SHP77 treated with DMSO at 0.1 percent for 48 hours (cell line): Measurements from ENCODE around the gene UMPS.

Source experiments
- DNase-seq: peaks from one replicate; lab custom pipeline; 2025; lab: John Stamatoyannopoulos, UW

UMPS gene

DNA sequence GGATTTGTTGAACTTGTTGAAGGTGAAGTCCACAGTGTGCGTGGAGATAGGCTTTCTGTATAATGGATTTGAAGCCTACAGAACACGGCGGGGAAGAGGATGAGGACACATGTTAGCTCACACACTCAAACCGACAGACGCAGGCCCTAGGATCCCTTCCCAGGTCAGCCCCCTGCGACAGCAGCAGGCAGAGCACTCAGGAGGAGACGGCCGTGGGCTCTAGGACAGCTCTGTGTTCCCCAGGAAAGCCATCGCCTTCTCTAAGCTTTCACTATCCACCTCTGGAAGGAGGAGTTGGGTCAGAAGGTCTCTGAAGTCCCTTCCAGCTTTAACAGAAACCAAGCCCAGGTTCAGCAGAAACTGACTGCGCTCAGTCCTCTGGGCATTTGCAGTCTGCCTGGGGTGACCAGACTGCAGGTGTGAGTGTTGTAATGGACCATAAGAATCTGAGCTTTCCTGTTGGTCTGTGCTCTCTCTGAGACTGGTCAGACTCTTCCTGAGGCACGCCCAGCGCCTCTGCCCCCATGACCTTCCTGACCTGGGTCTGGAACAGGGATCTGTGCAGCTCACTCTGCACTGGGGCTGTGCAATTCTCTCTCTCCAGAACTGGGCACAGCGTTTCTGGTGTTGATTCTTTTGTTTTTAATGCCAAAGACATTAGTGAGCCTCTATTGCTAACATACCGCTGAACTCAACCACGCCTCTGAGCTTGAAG is 33.5 kb downstream of the UMPS start:
- DNase-seq, result no peak

DNA sequence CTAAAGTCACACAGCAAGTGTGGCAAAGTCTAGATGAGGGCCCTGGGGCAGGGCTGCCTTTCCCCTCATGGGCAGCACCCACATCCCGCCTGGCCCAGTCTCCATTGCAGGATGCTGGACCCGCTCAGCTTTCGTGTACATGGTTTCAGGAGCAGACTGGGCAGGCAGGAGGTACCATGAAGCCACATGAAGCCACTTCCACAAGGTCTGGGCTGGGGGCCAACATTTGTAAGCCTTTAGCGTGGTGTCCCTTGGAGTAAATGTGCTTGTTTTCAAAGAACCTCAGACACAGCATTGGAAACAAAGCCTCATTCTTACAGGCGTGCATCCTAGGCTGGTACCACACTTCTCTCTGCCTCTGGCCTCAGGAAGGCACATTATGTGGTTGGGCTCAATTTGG is 34.5 kb downstream of the UMPS start:
- DNase-seq, result no peak

DNA sequence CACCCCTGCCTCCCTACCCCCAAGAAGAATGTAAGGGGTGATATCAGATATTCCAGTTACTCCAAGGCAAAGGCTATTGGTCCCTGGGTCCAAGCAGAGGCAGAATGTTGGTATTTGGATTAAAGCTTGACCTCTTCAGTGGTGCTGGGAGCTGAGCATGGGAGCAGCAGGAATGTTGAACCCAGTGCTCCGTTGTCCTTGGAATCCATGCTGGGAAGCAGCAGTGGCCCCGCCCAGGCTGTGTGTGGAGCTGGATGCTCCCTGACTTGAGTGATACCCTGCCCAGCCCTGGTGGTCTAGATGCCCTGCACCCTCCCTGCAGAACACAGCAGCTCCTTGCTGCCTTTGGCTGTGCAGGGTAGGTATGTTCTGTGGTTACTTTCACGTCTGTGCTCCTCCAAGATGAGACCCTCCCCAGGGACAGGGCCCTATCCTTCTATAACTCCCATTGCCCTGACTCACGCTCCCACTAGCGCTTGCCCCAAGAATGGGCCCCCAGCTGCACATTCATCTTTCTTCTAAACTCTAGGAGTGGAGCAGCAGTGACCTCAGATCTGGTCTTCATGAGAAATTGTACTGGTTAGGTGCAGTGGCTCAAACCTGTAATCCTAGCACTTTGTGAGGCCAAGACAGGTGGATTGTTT is 35.1 kb downstream of the UMPS start:
- DNase-seq, result no peak

DNA sequence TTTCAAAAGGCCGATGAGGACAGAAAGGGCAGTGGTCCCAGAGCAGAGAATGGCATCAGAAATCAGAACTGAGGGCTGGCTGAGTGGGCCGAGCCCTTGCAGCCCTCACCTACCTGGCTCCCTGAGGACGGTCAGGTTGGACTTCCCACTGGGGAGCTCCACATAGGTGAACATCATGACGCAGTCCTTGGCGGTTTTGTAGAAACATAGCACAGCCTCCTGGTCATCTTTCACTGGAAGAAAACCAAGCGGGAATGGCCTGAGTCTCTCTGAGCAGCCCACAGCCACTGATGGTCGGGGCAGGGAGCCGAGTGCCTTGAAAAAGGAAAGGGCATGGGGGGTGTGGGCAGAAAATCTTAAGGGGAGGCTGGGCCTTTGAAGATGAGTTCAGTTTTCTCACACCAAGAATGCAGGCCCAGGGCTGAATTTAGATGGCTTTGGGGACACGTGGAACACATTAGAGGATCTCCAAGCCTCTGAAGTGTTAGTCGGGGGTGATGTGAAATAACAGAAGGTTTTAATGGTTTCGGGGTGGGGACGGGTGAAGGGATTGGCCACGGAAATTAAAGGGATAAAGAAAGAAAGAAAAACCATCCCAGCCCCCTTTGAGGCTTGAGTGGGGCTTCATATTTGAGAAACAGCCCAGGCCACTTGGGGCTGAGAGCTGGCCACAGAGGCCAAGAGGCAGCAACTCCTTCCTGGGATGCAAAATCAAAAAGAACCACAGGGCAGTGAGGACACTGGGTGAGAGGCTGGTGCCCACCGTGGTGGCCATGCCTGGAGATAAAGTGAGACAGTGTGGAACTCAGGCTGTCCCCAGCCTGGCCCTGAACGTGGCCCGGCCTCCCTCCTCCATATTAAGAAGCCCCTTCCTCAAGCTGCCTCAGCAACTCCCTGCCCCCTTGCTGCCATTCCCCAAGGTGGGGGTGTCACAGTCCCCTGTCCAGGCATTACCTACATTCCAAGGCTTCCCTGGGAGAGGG is 36.2 kb downstream of the UMPS start:
- no peak for DNase-seq

DNA sequence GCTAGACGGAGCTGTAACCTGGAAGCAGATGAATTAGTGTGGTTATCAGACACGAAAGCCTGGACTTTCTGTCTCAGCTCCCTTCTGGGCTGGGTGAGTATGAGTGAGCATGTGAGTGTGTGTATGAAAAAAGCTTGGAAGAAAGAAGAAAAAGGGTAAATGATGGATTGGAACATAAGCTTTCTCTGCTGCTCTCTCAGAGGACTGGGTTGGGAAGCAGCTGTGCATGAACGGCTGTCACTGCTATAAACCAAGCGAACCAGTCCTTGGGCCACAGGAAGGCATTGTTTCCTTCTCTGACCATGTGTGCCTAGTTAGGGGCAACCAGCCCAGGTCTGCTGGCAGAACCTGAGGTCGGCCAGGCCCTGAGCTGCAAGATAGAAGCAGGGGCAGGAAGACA is 37.0 kb downstream of the UMPS start:
- DNase-seq, result no peak

DNA sequence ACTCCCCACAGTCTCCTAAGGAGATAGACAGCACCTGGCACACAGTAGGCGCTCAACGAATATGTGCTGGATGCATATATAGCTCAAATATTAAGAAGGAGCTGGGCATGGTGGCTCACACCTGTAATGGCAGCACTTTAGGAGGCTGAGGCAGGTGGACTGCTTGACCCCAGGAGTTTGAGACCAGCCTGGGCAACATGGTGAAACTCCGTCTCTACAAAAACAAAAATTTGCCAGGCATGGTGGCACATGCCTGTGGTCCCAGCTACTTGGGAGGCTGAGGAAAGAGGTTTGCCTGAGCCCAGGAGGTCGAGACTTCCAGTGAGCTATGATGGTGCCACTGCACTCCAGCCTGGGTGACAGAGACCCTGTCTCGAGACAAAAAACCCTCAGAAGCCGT is 37.4 kb downstream of the UMPS start:
- no peak for DNase-seq

DNA sequence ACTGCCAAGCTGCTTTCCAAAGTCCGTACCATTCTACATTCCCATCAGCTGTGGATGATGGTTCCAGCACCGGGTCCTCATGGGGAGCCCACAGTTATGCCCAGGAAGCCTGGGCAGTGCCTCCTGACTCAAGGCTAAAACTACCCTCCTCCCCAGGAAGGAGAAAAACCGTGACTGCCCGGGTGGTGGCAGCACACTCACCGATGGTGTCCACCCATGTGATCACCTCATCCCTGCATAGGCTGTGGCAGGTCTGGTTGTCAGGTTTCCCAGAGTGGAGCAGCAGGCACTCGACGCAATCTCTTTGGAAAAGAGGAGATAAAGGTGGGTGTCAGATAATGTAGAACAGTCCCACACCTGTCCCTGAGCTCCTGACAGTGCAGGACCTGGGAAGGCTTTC is 38.6 kb downstream of the UMPS start:
- peak; percentile 36 for DNase-seq

DNA sequence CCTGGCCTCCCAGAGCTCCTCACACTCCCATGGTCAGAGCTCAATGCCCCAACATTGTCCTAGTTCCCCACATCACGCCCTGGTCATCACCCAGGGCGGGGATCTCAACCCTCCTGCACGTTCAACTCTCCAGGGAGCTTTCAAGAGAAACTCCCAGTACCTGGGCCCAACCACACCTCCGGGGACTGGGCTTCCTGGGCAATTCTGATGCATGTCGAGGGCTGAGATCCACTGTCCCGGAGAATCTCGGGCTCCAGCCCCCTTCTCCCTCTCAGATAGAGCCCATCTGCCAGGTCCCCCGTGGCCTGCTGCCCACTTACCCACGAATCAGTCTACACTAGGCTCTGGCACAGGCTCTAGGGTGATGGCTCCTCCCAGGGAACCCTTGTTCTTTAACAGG is 39.2 kb downstream of the UMPS start:
- no peak for DNase-seq

DNA sequence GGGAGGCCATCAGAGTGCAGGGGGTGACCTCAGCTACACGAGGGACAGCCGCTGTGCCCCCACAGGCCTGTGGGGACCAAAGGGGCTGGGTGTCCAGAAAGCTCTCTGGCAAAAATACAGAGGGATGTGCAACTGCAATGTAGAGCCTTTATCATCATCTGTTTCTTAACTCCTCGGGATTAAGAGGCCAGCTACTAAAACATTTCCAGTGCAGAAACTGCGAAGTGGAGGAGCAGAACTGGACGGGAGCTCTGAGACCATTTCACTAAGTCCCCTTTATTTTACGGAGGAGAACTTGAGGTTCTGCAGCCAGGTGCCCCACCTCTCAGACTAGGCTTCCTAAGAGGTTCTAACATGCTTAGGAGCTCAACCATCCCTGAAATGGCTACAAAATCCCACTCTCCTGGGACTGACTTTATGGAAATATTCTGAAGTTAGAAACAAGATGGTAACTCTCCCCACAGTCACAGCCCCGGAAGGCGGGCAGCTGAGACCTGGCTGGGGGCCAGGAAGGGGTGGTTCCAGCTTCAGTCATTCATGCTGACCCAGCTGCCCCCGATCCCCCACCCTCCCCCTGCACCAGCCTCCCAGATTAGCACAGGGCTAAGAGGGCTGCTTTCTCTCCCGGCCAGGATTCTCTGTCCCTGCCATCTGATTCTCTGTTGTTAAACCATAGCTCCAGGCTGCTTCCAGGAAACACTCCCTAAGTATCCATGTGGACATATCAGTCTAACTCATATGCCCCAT is 40.3 kb downstream of the UMPS start:
- peak; percentile 58 for DNase-seq

DNA sequence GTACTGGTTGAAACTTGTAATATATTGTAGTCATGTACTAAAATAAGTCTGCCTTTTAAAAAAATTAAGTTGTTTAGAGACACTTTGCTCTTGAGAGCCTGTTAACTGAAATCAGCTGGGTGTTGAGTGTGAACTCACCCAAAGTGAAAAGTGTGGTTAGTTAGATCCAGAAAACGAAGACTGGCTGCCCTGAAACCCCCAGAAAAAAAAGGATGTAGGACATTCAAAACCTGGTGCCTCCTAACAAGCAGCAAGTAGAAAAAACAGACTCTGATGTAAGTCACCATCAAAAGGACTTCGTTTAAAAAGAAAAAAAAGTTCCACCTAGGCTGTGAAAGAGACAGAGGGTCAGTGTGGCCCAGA is 40.8 kb downstream of the UMPS start:
- no peak for DNase-seq

DNA sequence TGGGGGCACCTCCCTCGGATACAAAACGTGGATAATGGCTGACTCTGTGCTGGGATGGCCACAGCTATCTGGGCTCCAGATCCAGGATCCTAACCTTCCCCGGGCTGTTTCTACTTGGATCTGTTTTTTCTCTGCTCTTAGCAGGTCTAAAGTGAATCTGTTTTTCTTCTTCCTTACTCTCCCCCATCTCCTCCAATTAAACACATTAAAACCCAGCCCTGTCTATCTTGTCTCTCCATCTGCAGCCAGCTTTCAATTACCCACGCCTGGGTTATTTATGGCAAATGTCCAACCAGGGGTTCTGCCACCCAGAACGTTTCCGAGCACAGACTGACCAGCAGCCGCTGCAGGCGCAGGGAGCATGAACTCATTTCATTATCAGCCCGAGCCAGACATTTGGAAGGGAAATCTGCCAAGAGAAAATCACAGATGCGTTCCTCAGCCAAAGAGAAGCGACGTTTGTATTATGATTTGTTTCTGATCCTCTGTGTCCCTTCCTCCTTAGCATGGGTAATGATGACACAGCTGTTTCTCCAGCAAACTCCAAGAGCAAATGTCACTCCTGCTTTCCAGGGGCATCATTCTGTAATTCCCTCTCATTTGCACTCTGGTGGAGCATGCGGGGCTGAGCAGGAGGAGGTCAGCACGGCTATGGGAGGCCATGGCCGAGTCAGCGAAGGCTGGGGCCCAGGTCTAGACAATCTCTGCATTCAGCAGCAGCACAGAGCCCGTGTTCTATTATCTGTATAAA is 42.0 kb downstream of the UMPS start:
- peak; percentile 70 for DNase-seq

DNA sequence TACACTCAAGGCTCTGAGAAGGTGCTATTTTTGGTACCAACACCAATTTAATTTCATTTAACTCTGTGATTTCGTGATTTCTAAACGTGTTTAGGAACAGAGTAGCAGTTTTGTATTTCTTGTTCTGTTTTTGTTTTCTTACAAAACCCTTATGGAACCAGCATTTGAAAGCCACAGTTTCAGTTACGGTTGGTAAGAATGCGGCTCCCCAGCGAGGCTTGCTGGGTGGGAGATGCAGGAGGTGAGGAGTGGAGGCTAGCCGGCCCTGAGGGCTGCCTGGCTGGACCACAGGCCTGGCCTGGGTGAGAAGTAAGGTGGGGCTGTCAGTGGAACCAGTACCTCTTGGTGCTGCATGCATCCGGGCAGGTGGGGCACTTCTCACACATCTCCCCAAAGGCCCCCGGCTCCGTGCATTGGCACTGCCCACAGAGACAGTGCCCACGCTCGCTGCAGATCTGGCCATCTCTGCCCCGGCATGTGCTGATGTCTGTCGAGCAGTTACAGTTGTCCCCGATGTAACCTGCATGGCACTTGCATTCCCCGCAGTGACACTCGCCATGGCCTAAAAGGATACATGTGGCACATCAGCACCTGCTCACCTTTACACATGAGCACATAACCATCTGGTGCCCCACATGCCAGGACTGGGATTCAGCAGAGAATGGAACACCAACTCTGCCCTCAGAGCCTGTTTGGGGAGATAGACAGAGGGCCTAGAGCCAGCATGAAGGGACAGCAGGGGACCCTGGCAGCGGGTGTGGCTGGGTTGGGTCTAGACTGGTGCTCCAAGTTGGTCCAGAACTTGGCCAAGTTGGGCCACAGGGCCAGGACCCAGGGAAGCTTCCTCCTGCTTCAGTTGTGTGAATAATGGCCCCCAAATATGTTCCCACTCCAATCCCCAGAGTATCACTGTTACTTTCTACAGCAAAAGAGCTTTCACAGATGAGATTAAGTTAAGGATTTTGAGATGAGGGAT is 43.4 kb downstream of the UMPS start:
- no peak for DNase-seq

DNA sequence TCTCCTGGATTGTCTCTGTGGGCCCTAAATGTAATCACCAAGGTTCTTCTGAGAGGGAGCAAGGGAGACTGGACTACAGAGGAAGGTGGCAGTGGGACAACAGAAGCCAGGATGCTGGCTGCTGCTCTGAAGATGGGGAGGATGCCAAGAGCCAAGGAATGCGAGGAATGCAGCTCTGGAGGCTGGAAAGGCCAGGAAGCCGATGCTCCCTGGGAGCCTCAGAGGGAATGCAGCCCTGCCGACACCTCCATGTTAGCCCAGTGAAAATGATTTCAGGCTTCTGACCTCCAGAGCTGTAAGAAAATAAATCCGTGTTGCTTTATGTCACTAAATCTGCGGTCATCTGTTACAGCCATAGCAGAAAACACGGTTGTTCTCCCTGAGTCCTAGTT is 44.1 kb downstream of the UMPS start:
- DNase-seq, result no peak

DNA sequence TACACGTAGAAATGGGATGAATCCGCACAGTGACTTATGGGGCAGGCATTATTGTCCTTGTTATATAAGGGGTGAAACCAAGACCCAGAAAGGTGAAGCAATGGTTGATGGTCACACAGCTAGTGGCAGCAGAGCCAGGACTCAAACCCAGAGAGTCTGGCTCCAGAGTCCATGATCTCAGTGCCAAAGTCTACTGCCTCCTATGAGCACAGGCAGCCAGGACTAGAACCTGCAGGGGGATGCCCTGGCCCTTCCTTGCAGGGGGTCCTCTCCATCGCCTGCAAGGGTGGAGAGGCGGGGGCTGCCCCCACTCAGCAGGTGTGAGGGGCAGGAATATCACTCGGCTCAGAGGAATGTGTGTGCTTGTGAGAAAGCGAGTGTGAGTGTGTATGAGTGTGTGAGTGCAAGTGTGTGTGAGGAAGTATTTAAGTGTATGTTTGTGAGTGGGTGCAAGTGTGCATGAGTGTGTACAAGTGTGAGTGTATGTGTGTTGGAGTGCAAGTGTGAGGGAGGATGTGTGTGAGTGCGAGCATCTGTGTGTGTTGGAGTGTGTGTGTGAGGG is 44.7 kb downstream of the UMPS start:
- no peak for DNase-seq

DNA sequence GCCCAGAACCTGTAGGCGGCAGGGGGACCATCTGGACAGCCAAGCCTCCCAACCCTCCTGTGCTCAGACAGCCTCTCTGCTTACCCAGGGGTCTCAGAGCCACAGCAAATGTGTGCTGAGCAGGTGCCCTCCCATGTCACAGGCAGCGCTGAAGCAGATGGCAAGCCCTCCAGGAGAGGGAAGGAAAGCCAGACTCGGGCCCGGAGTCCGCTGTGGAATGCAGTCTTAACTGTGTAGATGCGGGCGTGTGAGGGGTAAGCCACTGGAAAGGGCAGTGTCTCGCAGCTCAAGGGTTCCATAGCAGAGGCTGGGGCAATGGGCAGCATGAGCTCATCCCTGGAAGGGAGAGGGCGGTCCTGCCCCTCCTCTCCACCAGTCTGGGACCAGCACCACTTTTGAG is 45.6 kb downstream of the UMPS start:
- DNase-seq, result no peak

DNA sequence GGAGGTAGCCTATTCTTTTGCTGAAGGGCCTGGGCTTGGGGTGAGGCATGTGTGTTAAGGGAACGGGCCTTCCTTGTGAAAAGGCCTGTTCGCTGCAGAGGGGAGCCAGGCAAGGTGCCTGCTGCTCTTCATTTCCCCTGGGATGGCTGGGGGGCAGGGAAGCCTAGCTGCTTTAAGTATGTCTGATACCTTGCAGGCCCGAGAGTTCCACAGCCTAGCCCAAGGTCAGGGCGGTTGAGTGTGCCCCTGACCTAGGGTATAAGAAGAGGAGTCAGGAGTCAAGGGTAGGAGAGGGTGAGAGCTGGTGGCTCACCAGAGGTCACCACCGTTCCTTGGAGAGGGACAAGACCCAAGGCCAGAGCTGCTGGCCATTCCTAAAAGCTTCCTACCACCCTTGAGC is 46.6 kb downstream of the UMPS start:
- no peak for DNase-seq

DNA sequence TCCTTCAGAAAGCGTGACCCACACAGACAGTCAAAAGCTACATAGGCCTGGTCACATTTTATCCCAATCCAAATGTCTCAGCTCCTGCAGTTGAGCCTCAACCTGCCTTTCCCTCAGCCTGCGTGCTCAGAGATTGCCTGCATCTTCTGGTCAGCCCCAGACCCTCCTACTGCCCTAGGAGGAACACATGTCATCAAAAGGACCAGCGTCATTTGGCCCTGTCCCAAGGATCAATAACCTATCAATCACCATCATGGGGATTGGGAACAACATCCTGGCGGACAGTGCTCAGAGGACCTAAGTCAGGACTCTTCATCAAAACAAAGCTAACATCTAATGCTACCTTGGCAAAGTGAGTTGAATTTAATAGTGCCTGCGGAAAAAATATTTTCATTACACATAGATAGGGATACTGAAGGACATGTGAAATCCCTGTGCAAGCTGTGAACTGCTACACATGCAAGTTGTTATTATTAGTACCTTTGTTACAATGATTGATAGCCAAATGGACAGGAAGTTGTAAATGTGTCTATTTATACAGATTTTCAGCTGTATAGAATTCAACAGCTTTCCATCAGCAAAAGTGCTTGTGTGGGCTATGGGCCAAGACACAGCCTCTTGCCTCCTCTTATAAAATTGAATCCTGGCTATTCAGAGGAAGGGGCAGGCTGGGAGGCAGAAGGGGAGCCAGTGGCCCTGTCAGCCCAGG is 47.7 kb downstream of the UMPS start:
- DNase-seq, result peak; percentile 77

DNA sequence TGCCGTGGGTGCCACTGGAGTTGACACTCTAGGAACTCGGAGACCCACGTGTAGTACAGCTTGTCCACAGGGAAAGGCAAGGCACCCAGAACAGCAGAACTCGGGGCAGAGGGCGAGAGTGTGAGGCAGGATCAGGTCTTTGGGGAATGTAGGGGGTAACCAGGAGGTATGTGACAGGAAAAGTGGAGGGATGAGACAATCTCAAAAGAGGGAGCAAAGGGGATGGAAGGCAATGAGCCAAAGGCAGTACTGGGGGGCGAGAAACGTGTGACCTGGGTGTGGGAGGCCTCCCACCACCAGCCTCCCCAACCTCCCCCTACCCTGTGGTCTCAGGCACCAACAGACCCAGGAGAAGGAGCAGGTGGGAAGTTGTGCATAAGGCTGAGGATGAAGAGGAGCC is 48.9 kb downstream of the UMPS start:
- no peak for DNase-seq

DNA sequence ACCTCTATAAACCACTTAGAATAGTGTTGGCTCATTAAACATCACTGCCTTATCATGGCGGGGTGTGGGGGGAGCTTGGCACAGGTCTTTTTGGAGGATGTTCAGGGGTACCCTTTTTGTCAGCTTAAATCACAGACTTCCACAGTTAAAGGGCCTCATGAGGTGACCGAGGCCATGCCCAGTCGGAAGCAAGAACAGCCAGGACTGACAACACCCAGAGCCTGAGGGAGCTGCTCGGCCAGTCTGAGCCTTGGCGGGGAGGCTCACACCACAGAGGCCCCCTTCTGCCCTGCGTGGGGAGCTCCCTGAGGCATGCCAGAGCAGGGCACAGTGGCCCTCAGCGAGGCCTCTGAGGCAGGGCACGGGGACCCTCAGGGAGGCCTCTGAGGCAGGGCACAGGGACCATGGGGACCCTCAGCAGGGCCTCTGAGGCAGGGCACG is 49.5 kb downstream of the UMPS start:
- DNase-seq, result no peak
